ENCODE results near the gene LSM14A. TPM values are rescaled to one million over a fixed set of nuclear protein-coding genes. Genes with fewer than 3 reads are reported as not detected.
A peak's percentile ranks its signal among the peaks of the same experiment; 100 is the strongest.
"Not testable (repeated sequence)": the region's sequence is repeated elsewhere in the genome, so short reads cannot be mapped to it uniquely, and the experiment has no call there.

Gene LSM14A
- total and polyA plus RNA-seq, 2 of the 13 experiments (the other 11 are each of a cell fraction or from before 2014, with no cell fraction given) = 77.0 to 83.6 TPM

GRCh38 chr19:34173193-34173956, 1.1 kb downstream of the LSM14A start (continued):
- TF ChIP-seq, protein P1, sequence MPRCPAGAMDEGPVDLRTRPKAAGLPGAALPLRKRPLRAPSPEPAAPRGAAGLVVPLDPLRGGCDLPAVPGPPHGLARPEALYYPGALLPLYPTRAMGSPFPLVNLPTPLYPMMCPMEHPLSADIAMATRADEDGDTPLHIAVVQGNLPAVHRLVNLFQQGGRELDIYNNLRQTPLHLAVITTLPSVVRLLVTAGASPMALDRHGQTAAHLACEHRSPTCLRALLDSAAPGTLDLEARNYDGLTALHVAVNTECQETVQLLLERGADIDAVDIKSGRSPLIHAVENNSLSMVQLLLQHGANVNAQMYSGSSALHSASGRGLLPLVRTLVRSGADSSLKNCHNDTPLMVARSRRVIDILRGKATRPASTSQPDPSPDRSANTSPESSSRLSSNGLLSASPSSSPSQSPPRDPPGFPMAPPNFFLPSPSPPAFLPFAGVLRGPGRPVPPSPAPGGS (CRISPR knock-in tag; IDR thresholded peaks at IDR 0.05) = no peak
- TF ChIP-seq CEBPG (CRISPR knock-in tag; IDR thresholded peaks at IDR 0.05) = peak; percentile 90
- TF ChIP-seq BHLHE40 (IDR thresholded peaks at IDR 0.05; ENCODE audit: low read length) = no peak; the same call in 1 of the 2 replicates
- no peak for TF ChIP-seq EED (CRISPR knock-in tag; IDR thresholded peaks at IDR 0.05)
- peak; percentile 64; the same call in 1 of the 2 replicates for TF ChIP-seq ZNF317 (CRISPR knock-in tag; IDR thresholded peaks at IDR 0.05)
- TF ChIP-seq, protein P2, sequence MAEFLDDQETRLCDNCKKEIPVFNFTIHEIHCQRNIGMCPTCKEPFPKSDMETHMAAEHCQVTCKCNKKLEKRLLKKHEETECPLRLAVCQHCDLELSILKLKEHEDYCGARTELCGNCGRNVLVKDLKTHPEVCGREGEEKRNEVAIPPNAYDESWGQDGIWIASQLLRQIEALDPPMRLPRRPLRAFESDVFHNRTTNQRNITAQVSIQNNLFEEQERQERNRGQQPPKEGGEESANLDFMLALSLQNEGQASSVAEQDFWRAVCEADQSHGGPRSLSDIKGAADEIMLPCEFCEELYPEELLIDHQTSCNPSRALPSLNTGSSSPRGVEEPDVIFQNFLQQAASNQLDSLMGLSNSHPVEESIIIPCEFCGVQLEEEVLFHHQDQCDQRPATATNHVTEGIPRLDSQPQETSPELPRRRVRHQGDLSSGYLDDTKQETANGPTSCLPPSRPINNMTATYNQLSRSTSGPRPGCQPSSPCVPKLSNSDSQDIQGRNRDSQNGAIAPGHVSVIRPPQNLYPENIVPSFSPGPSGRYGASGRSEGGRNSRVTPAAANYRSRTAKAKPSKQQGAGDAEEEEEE (CRISPR knock-in tag; IDR thresholded peaks at IDR 0.05; ENCODE audit: borderline replicate concordance) = no peak
- no peak for TF ChIP-seq ZNF207 (IDR thresholded peaks at IDR 0.05; ENCODE audit: borderline replicate concordance)
- TF ChIP-seq ZSCAN5A (CRISPR knock-in tag; IDR thresholded peaks at IDR 0.05; ENCODE audit: borderline replicate concordance) = no peak
- TF ChIP-seq NFRKB (IDR thresholded peaks at IDR 0.05) = no peak
- TF ChIP-seq ZNF331 (CRISPR knock-in tag; IDR thresholded peaks at IDR 0.05) = peak; percentile 76
- TF ChIP-seq ETV5 (CRISPR knock-in tag; IDR thresholded peaks at IDR 0.05; ENCODE audit: borderline replicate concordance) = peak; percentile 61
- no peak for TF ChIP-seq KAT2B (IDR thresholded peaks at IDR 0.05; ENCODE audit: borderline replicate concordance, low read depth, low read length)
- TF ChIP-seq SPEN (CRISPR knock-in tag; IDR thresholded peaks at IDR 0.05; ENCODE audit: low read depth) = peak; percentile 36; the same call in 1 of the 2 replicates
- TF ChIP-seq SP5 (CRISPR knock-in tag; IDR thresholded peaks at IDR 0.05; ENCODE audit: borderline replicate concordance, low read depth) = peak; percentile 38; the same call in 1 of the 2 replicates
- TF ChIP-seq POGZ (CRISPR knock-in tag; IDR thresholded peaks at IDR 0.05) = no peak
- TF ChIP-seq, protein P3, sequence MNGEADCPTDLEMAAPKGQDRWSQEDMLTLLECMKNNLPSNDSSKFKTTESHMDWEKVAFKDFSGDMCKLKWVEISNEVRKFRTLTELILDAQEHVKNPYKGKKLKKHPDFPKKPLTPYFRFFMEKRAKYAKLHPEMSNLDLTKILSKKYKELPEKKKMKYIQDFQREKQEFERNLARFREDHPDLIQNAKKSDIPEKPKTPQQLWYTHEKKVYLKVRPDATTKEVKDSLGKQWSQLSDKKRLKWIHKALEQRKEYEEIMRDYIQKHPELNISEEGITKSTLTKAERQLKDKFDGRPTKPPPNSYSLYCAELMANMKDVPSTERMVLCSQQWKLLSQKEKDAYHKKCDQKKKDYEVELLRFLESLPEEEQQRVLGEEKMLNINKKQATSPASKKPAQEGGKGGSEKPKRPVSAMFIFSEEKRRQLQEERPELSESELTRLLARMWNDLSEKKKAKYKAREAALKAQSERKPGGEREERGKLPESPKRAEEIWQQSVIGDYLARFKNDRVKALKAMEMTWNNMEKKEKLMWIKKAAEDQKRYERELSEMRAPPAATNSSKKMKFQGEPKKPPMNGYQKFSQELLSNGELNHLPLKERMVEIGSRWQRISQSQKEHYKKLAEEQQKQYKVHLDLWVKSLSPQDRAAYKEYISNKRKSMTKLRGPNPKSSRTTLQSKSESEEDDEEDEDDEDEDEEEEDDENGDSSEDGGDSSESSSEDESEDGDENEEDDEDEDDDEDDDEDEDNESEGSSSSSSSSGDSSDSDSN (CRISPR knock-in tag; IDR thresholded peaks at IDR 0.05) = peak; percentile 38; the same call in 1 of the 2 replicates

DNA sequence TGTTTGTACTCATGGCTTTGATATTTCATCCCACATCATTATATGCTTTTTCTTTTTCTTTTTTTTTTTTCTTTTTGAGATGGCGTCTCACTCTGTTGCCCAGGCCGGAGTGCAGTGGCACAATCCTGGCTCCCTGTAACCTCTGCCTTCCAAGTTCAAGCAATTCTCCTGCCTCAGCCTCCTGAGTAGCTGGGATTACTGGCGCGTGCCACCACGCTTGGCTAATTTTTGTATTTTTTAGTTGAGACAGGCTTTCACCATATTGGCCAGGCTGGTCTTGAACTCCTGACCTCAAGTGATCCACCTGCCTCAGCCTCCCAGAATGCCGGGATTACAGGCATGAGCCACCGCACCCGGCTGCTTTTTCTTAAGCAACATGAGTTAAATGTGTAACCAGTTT, 2.9 kb downstream of the LSM14A start:
- in situ Hi-C loops (cut with HindIII; ENCODE audit: extremely low pct_ligation_motif_present, low pct_unique_long_range_greater_than_20kb); FAIRE-seq; ATAC-seq; POLR2A ChIA-PET; BruUV-seq (replicated peaks); intact Hi-C loops (cut with micrococcal nuclease; ENCODE audit: unreplicated experiment); CTCF ChIA-PET (ENCODE audit: low intra/inter-chr PET ratio, low total read pairs); DNase-seq (ENCODE audit: low spot score); H3K27ac ChIP-seq (ENCODE audit: extremely low read length, insufficient read depth, low read length); H2AFZ ChIP-seq (ENCODE audit: low read length); H3K27me3 ChIP-seq (ENCODE audit: control insufficient read depth in 1 of 2, insufficient read depth in 2 of 2, low read length in 2 of 2); H3K9me3 ChIP-seq (ENCODE audit: low read length): not testable (repeated sequence)
- Histone ChIP-seq H3K4me2 (ENCODE audit: low read depth, low read length) (peak overlapping the region; percentile 78), H3K36me3 (replicated peaks in 1 of 2; ENCODE audit: control insufficient read depth in 1 of 2, insufficient read depth in 2 of 2, low read length in 2 of 2) (peaks cover 1 to 15% of the 10 kb centered on the region in 2 experiments; a peak in 3 of 5 replicates), H3K9ac (ENCODE audit: insufficient read depth, low read depth, low read length) (peak overlapping the region; percentile 24; the same call in 1 of the 2 replicates), H3K79me2 (ENCODE audit: insufficient read depth, low read length) (peaks cover 87% of the 10 kb centered on the region), H4K20me1 (ENCODE audit: insufficient read depth, low read length) (peaks cover 62% of the 10 kb centered on the region), H3K4me3 (replicated peaks in 1 of 3; ENCODE audit: insufficient read depth in 1 of 3, low read depth in 2 of 3, low read length in 3 of 3) (peak overlapping the region in 2 of 3 experiments; percentile 12 to 87; a peak in 3 of 6 replicates), H3K4me1 (ENCODE audit: insufficient read depth, low read length) (peaks cover 75% of the 10 kb centered on the region)
- 85% methylated on average over 8 of the region's 8 CpGs for WGBS (ENCODE audit: low lambda C conversion rate)
